GM18499 (cell line): ENCODE data around the gene TMEM86A.

Source experiments
- ATAC-seq: cut with Tn5 transposase; IDR thresholded peaks from one replicate; pipeline ENCODE4 v1.9.1; 2021; ENCODE audit warnings: moderate number of reproducible peaks; ENCODE audit not compliant: insufficient read depth, unreplicated experiment

Gene TMEM86A

GRCh38 chr11:18721561-18722292, 23.1 kb downstream of the TMEM86A start:
- ATAC-seq = peak; percentile 58

DNA sequence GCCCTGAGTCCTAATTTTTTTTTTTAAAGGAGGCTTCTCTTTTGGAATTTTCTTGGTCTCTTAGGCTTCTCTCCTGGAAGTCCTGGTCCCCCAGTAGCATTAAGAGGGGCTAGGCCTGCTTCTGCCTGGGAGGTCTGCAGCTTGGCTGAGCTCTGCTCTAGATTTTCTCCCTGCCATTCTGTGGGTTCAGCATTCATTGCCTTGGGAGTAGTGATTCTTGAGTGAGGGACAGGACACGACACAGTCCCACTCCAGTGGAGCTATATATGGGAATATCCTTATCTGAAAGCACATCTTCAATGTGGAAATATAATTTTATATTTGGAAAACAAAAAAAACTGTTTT, 23.7 kb downstream of the TMEM86A start:
- no peak for ATAC-seq

DNA sequence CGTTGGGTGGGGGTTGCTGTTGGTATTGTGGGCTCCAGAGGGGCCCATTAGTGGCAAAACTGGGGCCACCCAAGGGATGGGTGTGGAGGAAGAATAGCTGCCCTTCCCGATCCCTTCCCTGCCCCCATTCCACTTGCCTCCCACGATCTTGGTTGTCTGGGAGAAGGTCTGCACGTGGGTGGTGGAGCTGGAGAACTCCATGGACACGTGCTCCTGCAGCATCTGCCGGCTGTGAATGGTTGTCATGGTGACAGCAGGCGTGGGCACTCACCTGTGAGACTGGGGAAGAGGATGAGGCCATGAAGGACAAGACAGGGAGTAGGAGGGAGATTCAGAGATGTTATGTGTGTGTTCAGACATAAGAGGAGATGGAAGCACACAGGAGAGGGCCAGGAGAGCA, 25.4 kb downstream of the TMEM86A start:
- ATAC-seq = no peak

GRCh38 chr11:18726040-18726439, 27.5 kb downstream of the TMEM86A start, which contains the start of gene IGSF22:
Gene IGSF22, minus strand, starts transcription at chr11:18726188. Its CDS starts 1,952 bp downstream, at chr11:18724236.
- ATAC-seq = no peak

DNA sequence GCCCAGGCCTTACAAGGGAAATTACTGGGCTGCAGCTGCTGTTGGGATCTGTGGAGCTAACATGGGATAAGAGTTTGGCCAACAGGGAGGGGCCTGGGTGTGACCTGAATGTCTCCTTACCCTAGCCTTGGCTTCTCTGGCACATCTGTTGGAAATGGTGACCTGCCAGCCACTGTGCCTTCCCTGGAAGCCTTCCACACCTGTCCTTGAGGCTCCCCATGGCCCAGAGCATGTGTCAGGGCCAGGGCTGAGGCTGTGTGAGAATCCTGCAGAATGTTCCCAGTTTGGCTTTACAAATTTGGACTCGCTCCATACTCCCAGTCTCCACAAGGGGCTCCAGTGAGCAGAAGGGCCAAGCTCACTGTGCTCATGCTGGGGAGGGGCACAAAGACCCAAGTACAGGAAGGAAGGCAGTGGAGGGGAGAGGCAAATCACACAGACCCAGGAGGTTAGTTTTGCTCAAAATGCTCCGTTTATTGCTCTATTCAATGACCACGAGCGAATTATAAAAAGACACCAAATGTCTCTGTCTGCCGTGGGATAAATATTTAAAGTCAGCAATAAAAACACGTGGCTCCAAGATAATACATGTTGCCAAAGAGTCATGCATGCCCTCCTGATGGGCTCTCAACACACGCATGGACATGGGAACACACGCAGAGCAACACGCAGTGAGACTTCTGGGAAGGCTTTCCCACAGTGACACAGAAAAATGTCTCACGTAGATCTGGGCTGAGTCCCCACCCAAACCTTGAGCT, 29.1 kb downstream of the TMEM86A start:
- no peak for ATAC-seq

GRCh38 chr11:18728658-18729057, 30.1 kb downstream of the TMEM86A start:
- no peak for ATAC-seq

- ATAC-seq = no peak
Observed at GRCh38 chr11:18729426-18729825, 30.8 kb downstream of the TMEM86A start.

DNA sequence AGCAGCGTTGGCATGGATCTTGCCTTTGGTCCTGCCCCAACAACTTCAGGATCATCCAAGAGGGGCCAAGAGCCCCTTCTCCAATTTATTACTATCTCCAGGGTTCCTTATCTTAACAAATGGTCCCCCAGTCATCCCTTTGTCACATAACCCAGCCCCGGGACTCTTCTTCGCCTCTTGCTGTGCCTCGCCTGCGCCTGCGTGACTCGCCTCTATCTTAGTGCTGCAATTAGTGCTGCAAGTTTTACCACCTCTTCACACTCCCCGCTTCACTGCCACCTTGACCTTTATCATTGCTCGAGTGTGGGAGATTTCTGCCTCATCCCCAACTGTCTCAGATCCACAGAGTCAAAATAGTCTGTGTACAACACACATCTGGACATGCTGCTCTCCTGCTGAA, 31.4 kb downstream of the TMEM86A start:
- ATAC-seq = no peak

GRCh38 chr11:18731441-18731840, 32.9 kb downstream of the TMEM86A start:
- ATAC-seq = no peak

GRCh38 chr11:18731949-18732821, 33.6 kb downstream of the TMEM86A start:
- no peak for ATAC-seq

GRCh38 chr11:18733202-18733601, 34.6 kb downstream of the TMEM86A start:
- no peak for ATAC-seq

DNA sequence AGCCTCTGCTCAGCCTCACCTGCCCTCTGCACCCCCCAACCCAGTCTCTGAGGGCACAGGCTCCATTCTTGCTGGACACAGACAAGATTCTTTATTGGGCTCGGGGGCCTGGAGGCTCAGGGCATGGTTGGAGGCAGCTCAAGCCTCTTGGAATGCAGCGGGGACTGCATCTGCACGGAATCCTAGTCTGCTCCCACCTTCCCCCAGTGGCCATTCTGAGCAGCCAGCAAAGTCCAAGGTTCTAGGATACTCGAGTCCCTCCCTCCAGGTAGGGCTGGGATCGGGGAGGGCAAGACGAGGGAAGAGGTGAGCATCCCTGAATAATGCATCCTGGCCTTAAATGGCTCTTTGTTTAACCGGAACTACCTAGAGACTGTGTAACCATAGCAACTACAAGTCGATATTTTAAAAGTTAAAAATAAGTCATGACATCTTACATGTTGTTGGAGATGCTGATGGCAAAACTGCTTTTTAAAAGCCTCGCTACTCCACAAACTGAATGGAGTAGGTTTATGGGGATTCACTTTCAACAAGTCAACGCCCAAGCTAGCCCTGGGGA, 38.1 kb downstream of the TMEM86A start:
- ATAC-seq = no peak

DNA sequence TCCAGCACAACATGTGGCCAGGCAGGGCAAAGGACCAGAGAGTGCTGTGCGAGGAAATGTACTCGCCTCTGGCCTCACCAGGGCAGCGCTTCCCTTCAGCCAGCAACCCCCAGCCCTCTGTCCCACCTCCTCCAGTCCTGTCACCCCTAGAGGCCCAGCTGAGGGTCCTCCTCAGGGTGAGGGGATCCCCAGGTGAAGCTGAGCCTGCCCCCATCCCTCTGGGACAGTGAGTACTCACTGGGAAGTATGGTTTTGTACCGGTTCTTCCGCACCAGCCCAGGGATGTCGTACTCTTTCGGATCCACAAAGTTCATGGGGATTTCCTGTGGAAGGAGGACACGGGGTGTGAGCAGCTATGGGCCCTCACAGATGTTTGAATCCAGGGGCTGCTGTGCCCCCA, 39.1 kb downstream of the TMEM86A start:
- ATAC-seq = no peak

DNA sequence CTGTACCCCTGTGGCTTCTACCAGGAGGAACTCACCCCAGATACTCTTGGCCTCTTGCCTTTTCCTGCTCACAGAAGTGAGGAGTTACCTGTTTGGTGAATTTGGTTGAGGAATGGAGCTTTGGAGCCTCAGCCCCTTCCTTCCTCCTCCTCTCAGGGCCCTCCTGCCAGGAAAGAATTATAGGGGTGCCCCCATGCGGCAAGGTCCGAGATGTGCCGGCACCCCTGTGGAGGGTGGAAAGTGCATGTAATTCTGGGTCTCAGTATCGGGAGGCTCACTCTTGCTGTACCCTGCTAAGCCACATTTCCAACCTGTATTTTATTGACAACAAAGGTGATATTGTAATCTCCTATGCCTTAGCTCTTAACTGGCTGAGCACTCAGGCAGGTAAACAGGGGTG, 41.1 kb downstream of the TMEM86A start:
- no peak for ATAC-seq

GRCh38 chr11:18741783-18742182, 43.2 kb downstream of the TMEM86A start:
- no peak for ATAC-seq

GRCh38 chr11:18743365-18743764, 44.8 kb downstream of the TMEM86A start:
- ATAC-seq = no peak

DNA sequence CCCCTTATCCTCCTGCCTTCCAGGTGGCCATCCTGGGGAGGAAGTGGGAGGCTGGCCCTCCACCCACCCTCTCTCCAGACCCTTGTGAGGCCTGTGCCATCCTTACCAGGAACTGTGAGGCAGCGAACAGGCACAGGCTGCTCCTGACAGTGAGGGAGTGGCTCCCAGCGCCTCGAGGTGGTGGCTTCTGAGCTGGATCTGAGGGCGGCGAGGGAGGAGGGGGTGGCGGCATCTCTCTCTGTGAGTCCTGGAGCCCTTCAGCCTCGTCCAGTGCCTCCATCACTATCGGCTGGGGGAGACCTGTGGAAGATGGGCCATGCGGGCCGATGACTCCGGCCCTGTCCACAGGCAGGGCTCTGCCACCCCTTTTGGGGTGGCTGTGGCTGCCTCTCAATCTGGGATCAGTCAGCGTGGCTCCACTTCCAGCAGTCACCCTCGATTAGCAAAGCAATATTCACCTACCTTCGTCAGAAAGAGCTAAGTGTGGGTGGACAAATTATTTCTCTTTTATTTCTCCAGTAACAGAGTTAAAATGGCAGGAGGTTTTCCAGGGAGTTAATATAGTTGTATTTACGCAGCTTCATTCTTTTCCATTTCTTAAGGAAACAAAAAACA, 45.4 kb downstream of the TMEM86A start:
- no peak for ATAC-seq

- no peak for ATAC-seq
Observed at GRCh38 chr11:18745251-18745650, 46.7 kb downstream of the TMEM86A start.

DNA sequence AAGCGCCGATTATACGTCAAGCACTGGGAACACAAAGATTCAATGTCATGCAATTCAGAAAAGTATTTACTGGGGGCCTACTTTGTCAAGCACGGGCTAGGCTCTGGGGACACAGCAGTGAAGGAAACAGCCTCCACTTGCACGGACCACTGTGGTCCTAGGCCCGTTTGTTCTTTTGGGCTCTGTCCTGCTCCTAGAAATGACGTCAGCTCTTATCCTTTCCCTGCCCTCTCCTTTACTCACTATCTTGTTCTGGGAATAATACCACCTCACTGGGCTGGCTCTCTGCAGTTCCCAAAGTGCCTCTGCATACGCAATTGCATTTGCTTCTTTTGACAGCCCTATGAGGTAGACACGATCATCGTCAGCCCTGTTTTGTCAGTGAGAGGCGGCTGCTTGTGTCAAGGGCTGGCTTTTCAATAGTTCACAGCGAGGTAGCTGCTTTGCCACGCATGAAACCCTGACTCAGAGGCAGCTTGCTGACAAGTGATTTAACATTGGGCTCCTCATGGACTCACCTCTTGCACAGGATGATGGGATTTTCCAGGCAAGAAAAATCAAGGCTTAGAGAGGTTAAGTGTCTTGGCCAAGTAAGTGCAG, 50.3 kb downstream of the TMEM86A start:
- ATAC-seq = no peak
